T47D (cell line): Measurements from ENCODE around the gene RASSF9.

Experiments
- DNase-seq, 2 experiments: peaks; one replicate each; pipeline versions ENCODE4 v3.0.0 to v3.0.0-alpha.2; 2011 to 2012; ENCODE audit warnings: low read depth in 1 of 2, low spot score in 1 of 2
- JUND ChIP-seq: IDR thresholded peaks from 2 replicates; pipeline ENCODE4 v1.6.1; 2012; ENCODE audit warnings: low read depth
- in situ Hi-C: cut with HindIII; loops from 2 replicates; pipeline ENCODE4 v1.10.0; 2016; ENCODE audit warnings: low sequenced_read_pairs, low pct_unique_long_range_greater_than_20kb

RASSF9 gene

GRCh38 chr12:85759623-85760022 lies 76.6 kb downstream of the RASSF9 start:
- in situ Hi-C loops: no loop called here
- TF ChIP-seq JUND: no peak

GRCh38 chr12:85759091-85759490 lies 77.1 kb downstream of the RASSF9 start:
- in situ Hi-C loops: no loop called here
- TF ChIP-seq JUND: no peak
- no peak for DNase-seq

More at GRCh38 chr12:85759623-85760022, 76.6 kb downstream of the RASSF9 start:
- no peak for DNase-seq

GRCh38 chr12:85755760-85756159 lies 80.4 kb downstream of the RASSF9 start:
- no peak for DNase-seq
- in situ Hi-C loops: no loop called here
- TF ChIP-seq JUND: no peak
